ENCODE data around the gene EXD3. TPM values are rescaled to one million over a fixed set of nuclear protein-coding genes. Genes with fewer than 3 reads are reported as not detected.
A peak's percentile ranks its signal among the peaks of the same experiment; 100 is the strongest.

The EXD3 gene
- polyA plus RNA-seq, 2 of the 4 experiments (the other 2 are of a cell fraction) = 3.4 to 4.5 TPM

DNA sequence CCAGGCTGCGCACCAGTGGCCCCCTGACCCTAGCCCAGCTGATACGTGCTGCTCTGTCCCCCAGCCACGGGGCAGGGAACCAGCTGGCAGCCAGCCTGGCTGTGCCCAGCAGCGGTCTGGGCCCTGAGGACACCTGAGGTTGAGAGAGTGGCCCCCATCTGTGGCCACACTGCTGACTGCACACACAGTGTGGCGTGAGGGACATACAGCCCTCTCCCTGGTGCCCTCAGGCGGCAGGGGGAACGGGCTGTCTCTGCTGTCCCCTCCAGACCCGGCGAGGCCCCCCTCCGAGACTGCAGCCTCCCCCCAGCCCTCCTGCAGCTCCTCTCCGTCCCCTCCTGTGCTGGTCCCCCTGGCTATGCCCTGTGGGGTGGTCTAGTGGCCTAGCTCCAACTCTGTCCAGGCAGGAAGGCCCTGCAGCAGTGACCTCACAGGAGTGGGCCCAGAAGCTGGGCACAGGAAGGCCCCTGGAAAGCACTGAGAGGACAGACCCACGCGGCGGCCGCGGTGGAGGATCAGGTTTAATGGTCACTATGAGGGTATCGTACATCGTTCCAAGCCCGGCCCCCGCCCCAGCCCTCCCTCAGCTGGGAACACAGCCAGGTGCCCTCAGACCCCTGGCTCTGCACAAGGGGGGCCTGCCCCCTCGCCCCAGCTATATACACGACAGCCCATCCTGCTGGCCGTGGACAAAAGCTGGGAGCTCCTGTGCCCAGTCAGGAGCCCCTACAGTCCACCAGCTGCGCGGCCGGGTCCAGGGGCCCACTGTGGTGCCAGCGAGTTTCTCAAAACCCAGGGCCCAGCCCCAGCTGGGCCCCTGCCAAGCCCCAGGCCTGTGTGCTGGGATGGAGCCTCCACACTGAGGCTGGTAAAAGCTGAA is 25.0 kb upstream of the EXD3 start:
- Histone ChIP-seq H3K9me3 (no peaks in the 10 kb centered on the region), H3K4me1 (peaks cover 10% of the 10 kb centered on the region), H3K4me3 (no peak overlapping the region), H3K4me2 (no peak overlapping the region), H3K27ac (no peak overlapping the region)
- ChIA-PET CTCF (interaction anchor here (1.0 to 7.6 kb wide), 5 partner anchors 11 to 161 kb away, joined by 3 to 98 read pairs (median 5); partner anchors contain the start of genes EXD3, NOXA1 and NSMF), POLR2A (interaction anchor here (1.3 kb wide), 1 partner anchor 25 kb away, joined by 3 read pairs; the partner anchor contains the start of genes EXD3 and NOXA1)
- ATAC-seq = peak in 1 of 2 experiments; percentile 4; a peak in 1 of 6 replicates
- WGBS (ENCODE audit: missing lambda C conversion rate) = 86% methylated on average over 12 of the region's 27 CpGs
- DNase-seq (ENCODE audit: low read depth in 1 of 2, low spot score in 1 of 2) = no peak
- TF ChIP-seq TFCP2L1 (CRISPR knock-in tag; IDR thresholded peaks at IDR 0.05) (no peak), EP300 (IDR thresholded peaks at IDR 0.05) (no peak)
- TF ChIP-seq, protein P1, sequence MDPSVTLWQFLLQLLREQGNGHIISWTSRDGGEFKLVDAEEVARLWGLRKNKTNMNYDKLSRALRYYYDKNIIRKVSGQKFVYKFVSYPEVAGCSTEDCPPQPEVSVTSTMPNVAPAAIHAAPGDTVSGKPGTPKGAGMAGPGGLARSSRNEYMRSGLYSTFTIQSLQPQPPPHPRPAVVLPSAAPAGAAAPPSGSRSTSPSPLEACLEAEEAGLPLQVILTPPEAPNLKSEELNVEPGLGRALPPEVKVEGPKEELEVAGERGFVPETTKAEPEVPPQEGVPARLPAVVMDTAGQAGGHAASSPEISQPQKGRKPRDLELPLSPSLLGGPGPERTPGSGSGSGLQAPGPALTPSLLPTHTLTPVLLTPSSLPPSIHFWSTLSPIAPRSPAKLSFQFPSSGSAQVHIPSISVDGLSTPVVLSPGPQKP (IDR thresholded peaks at IDR 0.05; ENCODE audit: low read depth, low read length) = no peak
- FAIRE-seq = no peak

DNA sequence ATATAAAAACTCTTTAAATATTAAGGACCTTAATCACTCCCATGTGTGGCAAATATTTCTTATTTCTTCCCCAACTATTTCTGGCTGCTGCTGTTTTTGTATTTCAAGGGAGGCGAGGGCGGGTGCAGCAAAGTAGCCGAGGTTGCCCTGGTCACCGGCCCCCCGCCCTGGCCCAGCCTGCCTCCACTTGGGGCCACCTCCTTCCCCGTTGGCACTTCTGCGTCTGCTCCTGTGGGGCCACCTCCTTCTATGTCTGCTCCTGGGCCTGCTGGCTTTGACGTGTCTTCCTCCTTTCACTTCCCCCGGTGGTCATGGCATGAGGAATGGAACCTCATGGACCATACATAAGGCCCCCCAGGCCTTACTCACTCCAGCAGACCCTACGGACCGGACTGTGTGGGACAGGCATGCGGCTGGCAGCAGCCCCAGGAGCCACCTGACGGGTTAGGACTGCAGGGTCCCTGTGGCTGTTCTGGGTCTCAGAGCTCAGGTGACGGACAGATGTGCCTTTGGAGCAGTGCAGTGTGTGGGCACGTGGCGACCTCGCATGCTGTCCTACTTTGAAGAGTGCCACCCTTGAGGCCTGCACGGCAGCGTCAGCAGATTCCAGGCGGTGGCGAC is 24.0 kb upstream of the EXD3 start:
- WGBS (ENCODE audit: missing lambda C conversion rate) = 84% methylated on average over 14 of the region's 21 CpGs
- ATAC-seq = no peak

More for the DNA sequence above, 24.0 kb upstream of the EXD3 start:
- Histone ChIP-seq H3K4me3 (no peak overlapping the region), H3K4me2 (no peak overlapping the region), H3K9me3 (no peaks in the 10 kb centered on the region), H3K4me1 (peaks cover 10% of the 10 kb centered on the region), H3K27ac (no peak overlapping the region)
- FAIRE-seq (no peak), DNase-seq (ENCODE audit: low read depth in 1 of 2, low spot score in 1 of 2) (no peak)
- TF ChIP-seq POLR2AphosphoS2 (conservative IDR thresholded peaks at IDR 0.05; ENCODE audit: low read length) (no peak), FOSL2 (IDR thresholded peaks at IDR 0.05) (no peak), FOSL2 (CRISPR knock-in tag; IDR thresholded peaks at IDR 0.05) (no peak), KDM5A (IDR thresholded peaks at IDR 0.05) (no peak), ZSCAN20 (CRISPR knock-in tag; IDR thresholded peaks at IDR 0.05) (no peak), NFE2L2 (conservative IDR thresholded peaks at IDR 0.05; ENCODE audit: low read length) (no peak), HOXA7 (CRISPR knock-in tag; IDR thresholded peaks at IDR 0.05) (no peak), HOXB5 (CRISPR knock-in tag; IDR thresholded peaks at IDR 0.05) (no peak), EHMT2 (IDR thresholded peaks at IDR 0.05; ENCODE audit: low read depth) (no peak), SREBF2 (IDR thresholded peaks at IDR 0.05) (no peak), RNF2 (IDR thresholded peaks at IDR 0.05; ENCODE audit: borderline replicate concordance, low read depth) (no peak), POLR2A (IDR thresholded peaks at IDR 0.05; ENCODE audit: low read length) (no peak)
- TF ChIP-seq, protein P2, sequence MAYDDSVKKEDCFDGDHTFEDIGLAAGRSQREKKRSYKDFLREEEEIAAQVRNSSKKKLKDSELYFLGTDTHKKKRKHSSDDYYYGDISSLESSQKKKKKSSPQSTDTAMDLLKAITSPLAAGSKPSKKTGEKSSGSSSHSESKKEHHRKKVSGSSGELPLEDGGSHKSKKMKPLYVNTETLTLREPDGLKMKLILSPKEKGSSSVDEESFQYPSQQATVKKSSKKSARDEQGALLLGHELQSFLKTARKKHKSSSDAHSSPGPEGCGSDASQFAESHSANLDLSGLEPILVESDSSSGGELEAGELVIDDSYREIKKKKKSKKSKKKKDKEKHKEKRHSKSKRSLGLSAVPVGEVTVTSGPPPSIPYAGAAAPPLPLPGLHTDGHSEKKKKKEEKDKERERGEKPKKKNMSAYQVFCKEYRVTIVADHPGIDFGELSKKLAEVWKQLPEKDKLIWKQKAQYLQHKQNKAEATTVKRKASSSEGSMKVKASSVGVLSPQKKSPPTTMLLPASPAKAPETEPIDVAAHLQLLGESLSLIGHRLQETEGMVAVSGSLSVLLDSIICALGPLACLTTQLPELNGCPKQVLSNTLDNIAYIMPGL (CRISPR knock-in tag; IDR thresholded peaks at IDR 0.05; ENCODE audit: borderline replicate concordance) = no peak
- TF ChIP-seq, protein P3, sequence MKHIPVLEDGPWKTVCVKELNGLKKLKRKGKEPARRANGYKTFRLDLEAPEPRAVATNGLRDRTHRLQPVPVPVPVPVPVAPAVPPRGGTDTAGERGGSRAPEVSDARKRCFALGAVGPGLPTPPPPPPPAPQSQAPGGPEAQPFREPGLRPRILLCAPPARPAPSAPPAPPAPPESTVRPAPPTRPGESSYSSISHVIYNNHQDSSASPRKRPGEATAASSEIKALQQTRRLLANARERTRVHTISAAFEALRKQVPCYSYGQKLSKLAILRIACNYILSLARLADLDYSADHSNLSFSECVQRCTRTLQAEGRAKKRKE (CRISPR knock-in tag; IDR thresholded peaks at IDR 0.05; ENCODE audit: low read depth) = no peak
- TF ChIP-seq, protein P4, sequence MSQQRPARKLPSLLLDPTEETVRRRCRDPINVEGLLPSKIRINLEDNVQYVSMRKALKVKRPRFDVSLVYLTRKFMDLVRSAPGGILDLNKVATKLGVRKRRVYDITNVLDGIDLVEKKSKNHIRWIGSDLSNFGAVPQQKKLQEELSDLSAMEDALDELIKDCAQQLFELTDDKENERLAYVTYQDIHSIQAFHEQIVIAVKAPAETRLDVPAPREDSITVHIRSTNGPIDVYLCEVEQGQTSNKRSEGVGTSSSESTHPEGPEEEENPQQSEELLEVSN (IDR thresholded peaks at IDR 0.05; ENCODE audit: borderline replicate concordance, low read depth) = no peak
- TF ChIP-seq, protein P5, sequence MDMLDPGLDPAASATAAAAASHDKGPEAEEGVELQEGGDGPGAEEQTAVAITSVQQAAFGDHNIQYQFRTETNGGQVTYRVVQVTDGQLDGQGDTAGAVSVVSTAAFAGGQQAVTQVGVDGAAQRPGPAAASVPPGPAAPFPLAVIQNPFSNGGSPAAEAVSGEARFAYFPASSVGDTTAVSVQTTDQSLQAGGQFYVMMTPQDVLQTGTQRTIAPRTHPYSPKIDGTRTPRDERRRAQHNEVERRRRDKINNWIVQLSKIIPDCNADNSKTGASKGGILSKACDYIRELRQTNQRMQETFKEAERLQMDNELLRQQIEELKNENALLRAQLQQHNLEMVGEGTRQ (IDR thresholded peaks at IDR 0.05) = no peak
- POLR2A ChIA-PET = interaction anchor here (1.3 kb wide), 1 partner anchor 24 kb away, joined by 3 to 6 read pairs; the partner anchor contains the start of genes EXD3 and NOXA1
- CTCF ChIA-PET = interaction anchor here (0.7 to 7.6 kb wide), 4 partner anchors 17 to 145 kb away, joined by 3 to 98 read pairs (median 34); partner anchors contain the start of genes EXD3, NOXA1 and NRARP
